Stimulated activated CD4-positive, alpha-beta T cell treated with anti-CD3 and anti-CD28 coated beads, Interleukin-12 subunit alpha, Interleukin-12 subunit beta, amount 100 ng/mL, for 4 hours (primary cell): Measurements from ENCODE around the gene JAML.

Experiments used
- DNase-seq: peaks from one replicate; pipeline ENCODE4 v3.0.0-alpha.2; 2020

Gene JAML

DNA sequence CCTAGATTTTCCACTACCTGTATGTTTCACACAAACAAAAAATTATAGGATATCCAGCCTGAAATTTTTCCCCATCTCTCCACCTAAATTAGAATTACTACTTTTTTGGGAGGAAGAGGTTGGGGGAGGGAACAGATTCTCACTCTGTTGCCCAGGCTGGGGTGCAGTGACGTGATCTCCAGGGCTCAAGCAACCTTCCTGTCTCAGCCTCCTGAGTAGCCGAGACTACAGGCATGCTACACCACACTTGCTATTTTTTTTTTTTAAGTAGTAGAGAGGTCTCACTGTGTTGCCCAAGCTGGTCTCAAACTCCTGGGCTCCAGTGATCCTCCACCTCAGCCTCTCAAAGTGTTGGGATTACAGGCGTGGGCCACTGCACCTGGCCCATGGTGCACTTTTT lies 9.5 kb downstream of the JAML start:
- no peak for DNase-seq

GRCh38 chr11:118214210-118214914 lies 10.4 kb downstream of the JAML start:
- DNase-seq = no peak

- DNase-seq = no peak
Measured at GRCh38 chr11:118213781-118214180, 11.0 kb downstream of the JAML start.

DNA sequence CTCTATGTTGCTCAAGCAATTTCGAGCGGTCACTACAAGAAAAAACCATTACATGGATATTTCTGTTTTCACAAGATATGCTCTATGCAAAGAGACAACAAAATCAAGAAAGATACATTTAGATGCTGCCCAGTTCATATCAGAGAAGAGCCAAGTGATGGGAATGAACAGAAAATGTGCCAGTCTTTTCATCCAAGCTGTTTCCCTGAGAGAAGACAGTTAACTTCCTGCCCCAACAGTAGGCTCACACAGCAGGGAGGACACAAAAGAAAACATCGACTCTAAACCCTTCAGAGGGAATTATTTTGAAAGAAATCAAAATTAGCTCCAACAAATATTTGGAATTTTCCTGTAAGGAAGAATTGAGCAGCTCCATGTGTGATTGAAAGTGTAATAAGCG lies 11.6 kb downstream of the JAML start:
- no peak for DNase-seq

GRCh38 chr11:118212781-118213191 lies 12.0 kb downstream of the JAML start:
- DNase-seq = no peak

GRCh38 chr11:118212131-118212725 lies 12.6 kb downstream of the JAML start:
- DNase-seq = no peak

DNA sequence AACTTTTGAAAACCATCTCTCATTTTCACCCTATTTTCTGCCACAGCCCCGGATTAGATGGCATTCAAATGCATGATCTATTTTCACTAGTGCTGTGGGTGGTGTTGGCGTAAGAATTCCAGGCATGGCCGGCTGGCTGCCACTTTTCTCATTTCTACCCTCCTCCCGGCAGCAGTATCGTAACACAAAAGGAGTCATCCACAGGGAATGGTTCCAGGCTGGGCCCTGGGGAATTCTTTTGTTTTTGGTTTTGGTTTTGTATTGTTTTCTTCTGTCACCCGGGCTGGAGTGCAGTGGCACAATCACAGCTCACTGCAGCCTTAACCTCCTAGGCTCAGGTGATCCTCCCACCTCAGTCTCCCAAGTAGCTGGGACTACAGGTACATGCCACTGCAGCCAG lies 13.8 kb downstream of the JAML start:
- DNase-seq = no peak

GRCh38 chr11:118210323-118210722 lies 14.5 kb downstream of the JAML start:
- DNase-seq = no peak

GRCh38 chr11:118209033-118209432 lies 15.8 kb downstream of the JAML start:
- no peak for DNase-seq

DNA sequence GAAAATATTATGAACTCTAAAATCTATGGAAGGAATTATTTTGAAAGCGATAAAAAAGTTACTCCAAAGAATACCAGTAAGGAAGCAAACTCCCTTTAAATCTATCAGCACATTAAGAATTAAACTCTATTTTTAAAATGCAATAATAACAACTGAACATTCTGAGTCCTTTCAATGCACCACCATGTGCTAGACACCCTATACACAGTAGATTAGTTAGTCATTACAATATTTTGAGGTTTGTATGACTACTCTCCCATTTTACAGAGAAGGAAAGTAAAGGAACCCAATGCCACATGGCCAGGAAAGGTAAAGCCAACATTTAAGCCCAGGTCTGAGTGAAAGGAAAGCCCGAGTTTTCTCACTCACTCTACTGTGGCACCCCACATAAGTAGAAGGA lies 17.7 kb downstream of the JAML start:
- DNase-seq = no peak

DNA sequence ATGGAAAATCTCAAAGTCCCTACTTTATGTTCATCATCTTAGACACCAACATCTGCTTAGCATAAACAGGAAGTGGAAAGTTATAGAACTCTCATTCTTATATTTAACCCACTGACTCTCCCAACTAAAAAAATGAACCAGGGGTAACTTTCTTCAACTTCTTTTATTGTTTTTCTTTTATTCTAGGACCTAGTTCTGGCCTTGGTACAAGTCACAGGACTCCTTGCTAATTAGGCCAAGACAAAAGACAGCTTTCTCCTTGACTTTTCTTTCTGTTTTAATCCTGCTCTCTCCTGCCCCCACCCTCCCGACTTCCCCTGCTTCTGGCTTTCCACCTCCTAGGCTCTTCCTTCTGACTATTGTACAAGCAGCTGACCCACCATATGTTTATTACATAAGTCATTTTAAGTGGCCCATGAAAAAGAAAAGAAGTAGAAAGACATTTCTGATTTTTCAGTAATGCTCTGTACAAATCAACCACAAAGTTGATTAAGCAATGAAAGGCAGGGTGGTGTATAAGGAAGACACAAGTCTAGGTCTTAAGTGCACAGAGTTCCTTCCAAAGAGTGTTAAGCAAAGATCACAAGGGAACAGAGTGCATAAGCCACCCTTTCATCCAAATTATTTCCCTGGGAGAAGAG lies 18.3 kb downstream of the JAML start:
- DNase-seq = no peak

- DNase-seq = no peak
Measured at GRCh38 chr11:118205606-118206378, 19.0 kb downstream of the JAML start.

- DNase-seq = no peak
Measured at GRCh38 chr11:118202599-118203422, 22.0 kb downstream of the JAML start.

DNA sequence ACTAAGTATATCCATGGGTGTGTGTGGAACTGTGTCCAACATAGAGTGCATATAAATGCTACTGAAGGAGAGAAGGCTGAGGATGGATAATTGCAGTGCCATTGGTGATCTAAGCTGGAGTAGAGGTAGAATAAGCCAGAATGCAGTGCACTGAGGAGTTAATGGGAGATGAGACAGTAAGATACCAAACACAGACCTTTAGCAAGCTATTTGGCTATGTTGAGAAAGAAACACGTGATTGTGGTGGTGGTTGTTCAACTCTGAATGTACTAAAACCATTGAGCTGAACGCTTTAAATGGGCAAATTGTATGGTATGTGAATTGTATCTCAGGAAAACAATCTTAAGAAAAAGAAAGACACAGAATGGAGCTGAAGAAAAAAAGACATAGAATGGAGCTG lies 22.8 kb downstream of the JAML start:
- no peak for DNase-seq

GRCh38 chr11:118200901-118201680 lies 23.7 kb downstream of the JAML start:
- no peak for DNase-seq

GRCh38 chr11:118200497-118200896 lies 24.3 kb downstream of the JAML start:
- DNase-seq = no peak

- no peak for DNase-seq
Measured at GRCh38 chr11:118199135-118199534, 25.7 kb downstream of the JAML start.

DNA sequence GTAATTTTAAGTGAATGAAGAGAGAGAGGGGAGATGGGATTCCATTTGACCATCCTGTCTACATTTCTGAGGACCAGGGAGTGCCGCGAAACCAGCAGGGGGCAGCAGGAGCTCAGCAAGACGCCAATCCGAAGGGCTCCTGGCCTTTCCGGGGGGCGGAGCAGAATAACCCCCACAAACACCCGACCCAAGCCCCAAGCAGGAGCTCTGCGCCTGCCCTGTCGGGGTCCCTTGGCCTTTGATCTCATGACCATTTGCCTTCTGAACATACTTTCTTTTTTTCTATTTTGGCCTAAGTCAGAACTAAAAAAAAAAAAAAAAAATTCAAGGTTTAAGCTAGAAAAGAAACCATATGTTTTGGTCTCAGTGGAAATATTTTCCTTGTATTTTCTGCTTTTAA lies 26.4 kb downstream of the JAML start:
- peak; percentile 87 for DNase-seq

DNA sequence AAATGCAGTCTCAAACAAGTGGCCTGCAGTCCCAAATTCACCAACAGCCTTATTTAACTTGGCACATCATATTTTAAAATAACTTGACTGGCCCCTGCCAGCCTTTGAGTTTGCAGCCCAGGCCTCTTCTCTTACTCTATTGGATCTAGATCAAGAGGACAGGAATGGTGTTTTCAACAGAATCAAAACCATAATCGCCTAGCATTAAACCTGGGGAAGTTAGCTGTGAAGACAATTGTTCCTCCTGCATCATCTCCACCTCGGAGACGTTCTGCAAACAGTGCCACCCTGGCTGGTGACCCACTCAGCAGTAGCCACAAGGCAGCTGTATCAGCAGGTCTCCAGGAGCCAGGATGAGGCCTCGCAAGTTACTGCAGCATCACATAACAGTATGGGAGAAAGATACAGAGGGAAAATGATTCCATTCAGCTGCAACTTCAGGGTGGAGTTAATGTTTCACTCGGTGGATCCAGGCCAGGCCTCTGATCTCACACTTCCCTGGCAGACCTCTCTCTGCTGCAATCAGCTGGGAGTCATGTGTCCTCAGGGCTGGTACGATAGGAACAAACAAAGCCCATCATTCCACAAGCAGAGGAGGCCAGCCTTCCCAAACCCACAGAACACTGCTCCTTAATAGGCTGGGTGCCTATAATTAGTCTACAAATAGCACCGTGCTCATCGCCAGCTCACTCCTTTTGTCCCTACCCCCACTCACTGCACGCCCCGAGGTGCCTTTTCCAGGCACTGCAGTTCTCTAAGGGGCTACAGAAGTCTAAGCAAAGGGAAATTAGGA lies 29.8 kb downstream of the JAML start:
- DNase-seq = no peak

GRCh38 chr11:118193910-118194566 lies 30.8 kb downstream of the JAML start:
- no peak for DNase-seq
